HepG2 (cell line): Measurements from ENCODE around the gene S100A13. TPM values are rescaled to one million over a fixed set of nuclear protein-coding genes. Genes with fewer than 3 reads are reported as not detected.
A peak's percentile ranks its signal among the peaks of the same experiment; 100 is the strongest.

Experiments used
- ARNTL ChIP-seq: sonication (generic); formaldehyde crosslinking; IDR thresholded peaks from 2 replicates; pipeline ENCODE4 v1.4.0; 2020; ENCODE audit warnings: mild to moderate bottlenecking, missing genetic modification reagents
- ATF2 ChIP-seq: sonication (generic); formaldehyde crosslinking; IDR thresholded peaks from 2 replicates; pipeline ENCODE4 v1.4.0; 2020; ENCODE audit warnings: missing genetic modification reagents
- CAMTA2 ChIP-seq: sonication (generic); formaldehyde crosslinking; IDR thresholded peaks from 2 replicates; pipeline ENCODE4 v1.4.0; 2020; ENCODE audit warnings: mild to moderate bottlenecking, missing genetic modification reagents, borderline replicate concordance
- ETV5 ChIP-seq: IDR thresholded peaks from 2 replicates; pipeline ENCODE4 v1.6.1; 2018; ENCODE audit warnings: missing biosample characterization, missing genetic modification reagents, inconsistent platforms, borderline replicate concordance
- FOXP4 ChIP-seq: sonication (generic); formaldehyde crosslinking; IDR thresholded peaks from 2 replicates; pipeline ENCODE4 v1.4.0; 2020; ENCODE audit warnings: missing genetic modification reagents
- GMEB1 ChIP-seq: sonication (generic); formaldehyde crosslinking; IDR thresholded peaks from 2 replicates; pipeline ENCODE4 v1.5.1; 2020; ENCODE audit warnings: missing genetic modification reagents, mild to moderate bottlenecking, borderline replicate concordance
- HDAC1 ChIP-seq: sonication (generic); formaldehyde crosslinking; IDR thresholded peaks from 2 replicates; pipeline ENCODE4 v1.5.1; 2020; ENCODE audit warnings: mild to moderate bottlenecking, missing genetic modification reagents
- HOXA5 ChIP-seq: sonication (generic); formaldehyde crosslinking; IDR thresholded peaks from 2 replicates; pipeline ENCODE4 v1.4.0; 2020; ENCODE audit warnings: missing genetic modification reagents
- PBX3 ChIP-seq: sonication (generic); formaldehyde crosslinking; IDR thresholded peaks from 2 replicates; pipeline ENCODE4 v1.8.1; 2023; ENCODE audit warnings: missing genetic modification reagents, inconsistent platforms, borderline replicate concordance
- POLR2G ChIP-seq: fragments of 200-400 bp; formaldehyde crosslinking; IDR thresholded peaks from 2 replicates; pipeline ENCODE4 v1.6.1; 2018; ENCODE audit warnings: mild to moderate bottlenecking, low read depth, low read length, moderate library complexity
- TFDP1 ChIP-seq: IDR thresholded peaks from 2 replicates; pipeline ENCODE4 v1.6.1; 2016; ENCODE audit warnings: missing compliant biosample characterization, missing genetic modification reagents, borderline replicate concordance
- ZBTB21 ChIP-seq: sonication (generic); formaldehyde crosslinking; IDR thresholded peaks from 2 replicates; pipeline ENCODE4 v1.4.0; 2020; ENCODE audit warnings: missing genetic modification reagents
- ZNF224 ChIP-seq: sonication (generic); formaldehyde crosslinking; IDR thresholded peaks from 2 replicates; pipeline ENCODE4 v1.5.0; 2020; ENCODE audit warnings: mild to moderate bottlenecking, missing genetic modification reagents
- ZNF232 ChIP-seq: sonication (generic); formaldehyde crosslinking; IDR thresholded peaks from 2 replicates; pipeline ENCODE4 v1.4.0; 2020; ENCODE audit warnings: missing genetic modification reagents, borderline replicate concordance
- ZNF263 ChIP-seq: sonication (generic); formaldehyde crosslinking; IDR thresholded peaks from 2 replicates; pipeline ENCODE4 v1.4.0; 2020; ENCODE audit warnings: missing genetic modification reagents
- ZNF512B ChIP-seq: sonication (generic); formaldehyde crosslinking; IDR thresholded peaks from 2 replicates; pipeline ENCODE4 v1.5.1; 2020; ENCODE audit warnings: missing genetic modification reagents, mild to moderate bottlenecking, borderline replicate concordance
- polyA plus RNA-seq, 8 experiments: library from polyadenylated mRNA; depleted of rRNA in 3 of 8; stranded (reverse) in 7 of 8; unstranded in 1 of 8; fragments of >200 nt; fragmentation: Illumina TruSeq in 4 of 8; extraction: Trizol in 4 of 8; gene quantifications; 2 replicates each; pipeline versions ENCODE4 v1.2.1 to v1.2.3, GENCODE V29; 2011 to 2016; ENCODE audit warnings: low read depth in 4 of 8, missing spikeins in 1 of 8, mixed read lengths in 1 of 8; ENCODE audit not compliant: insufficient read depth in 1 of 8
- total RNA-seq, 5 experiments: library from RNA; depleted of rRNA; stranded (reverse); fragments of >200 nt; fragmentation: Illumina TruSeq; extraction: Trizol; gene quantifications; 2 replicates each; pipeline ENCODE4 v1.2.3, GENCODE V29; 2016; ENCODE audit warnings: low read depth in 1 of 5

S100A13 gene
- total and polyA plus RNA-seq, 2 of the 13 experiments (the other 11 are each of a cell fraction or from before 2014, with no cell fraction given): 89.5 to 172 TPM

GRCh38 chr1:153658400-153659174, 31.3 kb upstream of the S100A13 start, which contains the start of gene SNAPIN (continued):
- TF ChIP-seq PBX3 (CRISPR knock-in tag): 0 out of 2 replicates have a peak, but pooled peaks have one; percentile 31
- TF ChIP-seq ETV5: no peak; the same call in 1 of the 2 replicates
- peak; percentile 27; the same call in 1 of the 2 replicates for TF ChIP-seq ZNF263 (CRISPR knock-in tag)
- TF ChIP-seq GMEB1: peak; percentile 84
- TF ChIP-seq ZBTB21: no peak
- 0 out of 2 replicates have a peak, but pooled peaks have one; percentile 26 for TF ChIP-seq FOXP4
- TF ChIP-seq ATF2: peak; percentile 41; the same call in 1 of the 2 replicates
- 0 out of 2 replicates have a peak, but pooled peaks have one; percentile 44 for TF ChIP-seq HOXA5
- peak; percentile 63; the same call in 1 of the 2 replicates for TF ChIP-seq TFDP1 (CRISPR knock-in tag)
- no peak for TF ChIP-seq ZNF512B
- TF ChIP-seq ZNF224 (CRISPR knock-in tag): peak; percentile 84; the same call in 1 of the 2 replicates
- peak; percentile 60 for TF ChIP-seq HDAC1 (CRISPR knock-in tag)
- TF ChIP-seq ZNF232 (CRISPR knock-in tag): peak; percentile 46; the same call in 1 of the 2 replicates
- no peak for TF ChIP-seq CAMTA2 (CRISPR knock-in tag)
- TF ChIP-seq ARNTL: 0 out of 2 replicates have a peak, but pooled peaks have one; percentile 49
- peak; percentile 91 for TF ChIP-seq POLR2G
